IMR-90 (cell line): Measurements from ENCODE around the gene IL1RAP. TPM values are rescaled to one million over a fixed set of nuclear protein-coding genes. Genes with fewer than 3 reads are reported as not detected.

ENCODE experiments used
- ATAC-seq: fragments of 200-7000 bp; cut with Tn5 transposase; 2 replicates; pipeline ENCODE4 v1.9.1; 2020; ENCODE audit warnings: low read depth, mild to moderate bottlenecking, moderate library complexity
- BruUV-seq: library from RNA; stranded (reverse); fragments of 400-500 nt; replicated peaks from 2 replicates; lab custom pipeline; 2021; lab: Mats Ljungman, UMichigan
- CTCF ChIA-PET: fragments of 300-600 bp; formaldehyde crosslinking; extraction: SDS; loops from one replicate; lab custom pipeline; 2021; ENCODE audit warnings: antibody characterized with exemption; lab: Yijun Ruan, JAX
- POLR2A ChIA-PET: fragments of 300-600 bp; sonication (Branson Sonifier 250); formaldehyde crosslinking; loops from one replicate; lab custom pipeline; 2022; ENCODE audit warnings: antibody characterized with exemption; ENCODE audit not compliant: unreplicated experiment; lab: Charles Lee
- DNase-seq: peaks from one replicate; pipeline ENCODE4 v3.0.0; 2013
- H2AFZ ChIP-seq: replicated peaks from 2 replicates; pipeline ENCODE3; 2013; ENCODE audit warnings: low read length, mild to moderate bottlenecking; ENCODE audit not compliant: poor library complexity
- H2AK5ac ChIP-seq: 2 replicates; pipeline ENCODE4 v1.6.1; 2013; ENCODE audit warnings: low read depth, low read length, inconsistent platforms
- H2AK9ac ChIP-seq: replicated peaks from 2 replicates; pipeline ENCODE3; 2013; ENCODE audit warnings: mild to moderate bottlenecking, low read depth, low read length, moderate library complexity; ENCODE audit not compliant: poor library complexity
- H2BK120ac ChIP-seq: 2 replicates; pipeline ENCODE4 v1.6.1; 2013; ENCODE audit warnings: low read depth, low read length, inconsistent platforms
- H2BK15ac ChIP-seq: 3 replicates; pipeline ENCODE4 v1.6.1; 2013; ENCODE audit warnings: low read depth, low read length, inconsistent platforms
- H2BK20ac ChIP-seq: 2 replicates; pipeline ENCODE4 v1.6.1; 2013; ENCODE audit warnings: low read depth, mild to moderate bottlenecking, inconsistent platforms, low read length, moderate library complexity
- H2BK5ac ChIP-seq: 2 replicates; pipeline ENCODE4 v1.6.1; 2013; ENCODE audit warnings: mild to moderate bottlenecking, low read depth, low read length, inconsistent platforms; ENCODE audit not compliant: poor library complexity, severe bottlenecking
- H3K14ac ChIP-seq: replicated peaks from 2 replicates; pipeline ENCODE4 v1.6.1; 2013; ENCODE audit warnings: low read depth, low read length, inconsistent platforms
- H3K18ac ChIP-seq: 2 replicates; pipeline ENCODE4 v1.6.1; 2013; ENCODE audit warnings: low read depth, low read length, control low read depth
- H3K23ac ChIP-seq: 2 replicates; pipeline ENCODE4 v1.6.1; 2013; ENCODE audit warnings: low read depth, low read length, inconsistent platforms
- H3K27ac ChIP-seq: 2 replicates; pipeline ENCODE4 v1.5.1; 2013; ENCODE audit warnings: mild to moderate bottlenecking, control low read depth, low read length; ENCODE audit not compliant: insufficient read depth
- H3K27me3 ChIP-seq: 2 replicates; pipeline ENCODE4 v1.6.1; 2013; ENCODE audit warnings: low read length; ENCODE audit not compliant: control insufficient read depth, insufficient read depth
- H3K36me3 ChIP-seq: 2 replicates; pipeline ENCODE4 v1.6.1; 2013; ENCODE audit warnings: low read length, mixed read lengths; ENCODE audit not compliant: control insufficient read depth, insufficient read depth
- H3K4ac ChIP-seq: 2 replicates; pipeline ENCODE4 v1.6.1; 2013; ENCODE audit warnings: low read depth, low read length, inconsistent platforms
- H3K4me1 ChIP-seq: 2 replicates; pipeline ENCODE4 v1.6.1; 2013; ENCODE audit warnings: low read length, mixed read lengths; ENCODE audit not compliant: control insufficient read depth, insufficient read depth
- H3K4me2 ChIP-seq: 2 replicates; pipeline ENCODE4 v1.6.1; 2013; ENCODE audit warnings: low read depth, mild to moderate bottlenecking, control low read depth, low read length, moderate library complexity
- H3K4me3 ChIP-seq: 2 replicates; pipeline ENCODE4 v1.5.1; 2013; ENCODE audit warnings: low read depth, mild to moderate bottlenecking, control low read depth, low read length, moderate library complexity; ENCODE audit not compliant: insufficient read depth
- H3K56ac ChIP-seq: 2 replicates; pipeline ENCODE4 v1.6.1; 2013; ENCODE audit warnings: low read length, inconsistent platforms; ENCODE audit not compliant: insufficient read depth; ENCODE audit errors: extremely low read depth
- H3K79me1 ChIP-seq, 2 experiments: 2 replicates each; pipeline ENCODE4 v1.6.1; 2013; ENCODE audit warnings: low read length in 2 of 2, inconsistent platforms in 1 of 2, low read depth in 1 of 2
- H3K9ac ChIP-seq: 2 replicates; pipeline ENCODE4 v1.6.1; 2013; ENCODE audit warnings: low read depth, low read length, control low read depth
- H3K9me1 ChIP-seq: 2 replicates; pipeline ENCODE4 v1.6.1; 2013; ENCODE audit warnings: low read length, inconsistent platforms; ENCODE audit not compliant: insufficient read depth
- H3K9me3 ChIP-seq: 2 replicates; pipeline ENCODE4 v1.6.1; 2013; ENCODE audit warnings: low read length; ENCODE audit not compliant: control insufficient read depth, insufficient read depth
- H4K20me1 ChIP-seq: 2 replicates; pipeline ENCODE4 v1.6.1; 2013; ENCODE audit warnings: low read length, inconsistent platforms; ENCODE audit not compliant: insufficient read depth
- H4K5ac ChIP-seq: 2 replicates; pipeline ENCODE4 v1.6.1; 2013; ENCODE audit warnings: mild to moderate bottlenecking, low read depth, low read length, control low read depth
- H4K8ac ChIP-seq, 2 experiments: 2 replicates each; pipeline ENCODE4 v1.6.1; 2013; ENCODE audit warnings: low read depth in 2 of 2, low read length in 2 of 2, control low read depth in 1 of 2, inconsistent platforms in 1 of 2
- H4K91ac ChIP-seq: 2 replicates; pipeline ENCODE4 v1.6.1; 2013; ENCODE audit warnings: low read depth, low read length, inconsistent platforms; ENCODE audit not compliant: insufficient read depth
- BHLHE40 ChIP-seq: fragments of 150-350 bp; IDR thresholded peaks from 2 replicates; pipeline ENCODE4 v1.6.1; 2016; ENCODE audit warnings: mild to moderate bottlenecking, low read depth, low read length
- CEBPB ChIP-seq: IDR thresholded peaks from 2 replicates; pipeline ENCODE4 v1.6.1; 2012; ENCODE audit warnings: low read depth, low read length, improper control_type of control experiment
- CHD1 ChIP-seq: IDR thresholded peaks from 2 replicates; pipeline ENCODE4 v1.6.1; 2012; ENCODE audit warnings: low read depth, low read length, improper control_type of control experiment
- FOS ChIP-seq: fragments of 150-350 bp; IDR thresholded peaks from 2 replicates; pipeline ENCODE4 v1.6.1; 2016; ENCODE audit warnings: low read depth, low read length
- MAFK ChIP-seq: IDR thresholded peaks from 2 replicates; pipeline ENCODE4 v1.6.1; 2012; ENCODE audit warnings: low read depth, low read length, improper control_type of control experiment
- MAZ ChIP-seq: IDR thresholded peaks from 2 replicates; pipeline ENCODE4 v1.6.1; 2012; ENCODE audit warnings: low read depth, mild to moderate bottlenecking, low read length, improper control_type of control experiment, moderate library complexity, borderline replicate concordance
- MXI1 ChIP-seq: IDR thresholded peaks from 2 replicates; pipeline ENCODE4 v1.6.1; 2012; ENCODE audit warnings: low read depth, mild to moderate bottlenecking, low read length, moderate library complexity, borderline replicate concordance
- NFE2L2 ChIP-seq: fragments of 150-350 bp; IDR thresholded peaks from 2 replicates; pipeline ENCODE4 v1.6.1; 2016; ENCODE audit warnings: low read depth, mild to moderate bottlenecking, low read length
- POLR2A ChIP-seq: IDR thresholded peaks from 2 replicates; pipeline ENCODE4 v1.6.1; 2012; ENCODE audit warnings: mild to moderate bottlenecking, low read depth, low read length
- RAD21 ChIP-seq: IDR thresholded peaks from 2 replicates; pipeline ENCODE4 v1.6.1; 2012; ENCODE audit warnings: low read length, improper control_type of control experiment
- RCOR1 ChIP-seq: IDR thresholded peaks from 2 replicates; pipeline ENCODE4 v1.6.1; 2012; ENCODE audit warnings: mild to moderate bottlenecking, low read length, improper control_type of control experiment; ENCODE audit not compliant: insufficient replicate concordance
- RFX5 ChIP-seq: IDR thresholded peaks from 2 replicates; pipeline ENCODE4 v1.8.0; 2012; ENCODE audit warnings: low read depth, mild to moderate bottlenecking, low read length, moderate library complexity
- SMC3 ChIP-seq: fragments of 150-350 bp; IDR thresholded peaks from 2 replicates; pipeline ENCODE4 v1.6.1; 2016; ENCODE audit warnings: low read depth, mild to moderate bottlenecking, antibody characterized with exemption, low read length, moderate library complexity
- WGBS, 2 experiments: methylation state at CpG; one replicate each; pipeline versions ENCODE4 v1.1.5 to v1.1.7; 2013; ENCODE audit warnings: missing lambda C conversion rate in 2 of 2; ENCODE audit not compliant: insufficient read length in 1 of 2; ENCODE audit errors: extremely low coverage in 2 of 2; 5-methylcytosine and 5-hydroxymethylcytosine counted together
- dilution Hi-C: fragments of 300-500 bp; cut with HindIII; formaldehyde crosslinking; loops from one replicate; pipeline ENCODE4 v1.14.3; 2018; ENCODE audit warnings: low sequenced_read_pairs; ENCODE audit not compliant: unreplicated experiment
- in situ Hi-C: fragments of 300-500 bp; cut with MboI; formaldehyde crosslinking; loops from 3 replicates; pipeline ENCODE4 v1.14.3; 2019; ENCODE audit warnings: low sequenced_read_pairs, inconsistent platforms, mixed read lengths
- intact Hi-C: fragments of 100-400 bp; cut with micrococcal nuclease; formaldehyde crosslinking; loops from 2 replicates; pipeline ENCODE4 v1.10.0; 2022
- polyA plus RNA-seq, 3 experiments: library from polyadenylated mRNA; depleted of rRNA; stranded (reverse); fragments of >200 nt; gene quantifications; 2 replicates each; pipeline ENCODE4 v1.2.3, GENCODE V29; 2012; ENCODE audit warnings: low replicate concordance in 1 of 3
- total RNA-seq: library from RNA; depleted of rRNA; stranded (reverse); fragments of >200 nt; gene quantifications from 2 replicates; pipeline ENCODE4 v1.2.3, GENCODE V29; 2012
- TF ChIP-seq, protein P1 (sequence below): fragments of 150-350 bp; IDR thresholded peaks from 2 replicates; pipeline ENCODE4 v1.6.1; 2016; ENCODE audit warnings: low read depth, mild to moderate bottlenecking, low read length, moderate library complexity, borderline replicate concordance
- TF ChIP-seq, protein P2 (sequence below): conservative IDR thresholded peaks from 2 replicates; pipeline ENCODE4 v1.5.1; 2012; ENCODE audit warnings: mild to moderate bottlenecking, low read depth, low read length, improper control_type of control experiment

The IL1RAP gene
- total and polyA plus RNA-seq, 2 of the 4 experiments (the other 2 are of a cell fraction): 8.3 to 11.3 TPM

DNA sequence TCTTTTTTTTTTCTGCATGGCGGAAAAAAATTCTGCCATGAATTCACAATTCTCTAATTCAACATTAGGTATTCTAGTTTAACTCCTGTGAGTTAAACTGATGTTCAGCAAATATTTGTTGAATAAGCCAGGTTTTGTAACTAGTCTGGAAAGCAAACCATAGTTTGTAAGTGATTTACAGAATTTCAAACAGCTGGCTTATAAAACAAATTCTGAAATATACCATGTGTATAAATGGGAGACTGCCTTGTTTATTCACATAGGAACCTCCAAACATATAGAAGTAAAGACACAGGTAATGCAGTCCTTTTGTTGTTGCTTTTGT lies 101.1 kb downstream of the IL1RAP start (continued):
- no peak for TF ChIP-seq FOS
- no peak for TF ChIP-seq POLR2A
- TF ChIP-seq CEBPB: no peak
- TF ChIP-seq CHD1: no peak

- no peak overlapping the region for H4K8ac ChIP-seq
- ATAC-seq: no peak
- no peak overlapping the region for H3K9ac ChIP-seq
- no peaks in the 10 kb centered on the region for H4K20me1 ChIP-seq
- no peak overlapping the region for H3K27ac ChIP-seq
- WGBS, 2 experiments: no CpG with 5 or more reads among the region's 1 CpG
- H3K18ac ChIP-seq: no peak overlapping the region
- H3K56ac ChIP-seq: no peak overlapping the region
- H2AK9ac ChIP-seq: no peak overlapping the region
- H2BK5ac ChIP-seq: no peak overlapping the region
- in situ Hi-C loops: no loop called here
- H3K14ac ChIP-seq: no peak overlapping the region
- no TSS peak for BruUV-seq
- DNase-seq: no peak
- no peaks in the 10 kb centered on the region for H3K9me1 ChIP-seq
- no peak overlapping the region for H2AK5ac ChIP-seq
- no peak overlapping the region for H3K4me2 ChIP-seq
- no peak overlapping the region for H3K4ac ChIP-seq
- POLR2A ChIA-PET: no interaction called here
- no peak overlapping the region for H4K91ac ChIP-seq
- no peak overlapping the region for H2BK120ac ChIP-seq
- H3K79me1 ChIP-seq: no peaks in the 10 kb centered on the region
- CTCF ChIA-PET: no interaction called here
- H3K27me3 ChIP-seq: no peaks in the 10 kb centered on the region
- no peak overlapping the region for H4K5ac ChIP-seq
- no peak overlapping the region for H2BK15ac ChIP-seq
- no peak overlapping the region for H3K23ac ChIP-seq
- H3K4me3 ChIP-seq: no peak overlapping the region
- peaks cover 4% of the 10 kb centered on the region; the same call in 1 of the 2 replicates for H3K4me1 ChIP-seq
- no peak overlapping the region for H2AFZ ChIP-seq
- no peaks in the 10 kb centered on the region for H3K36me3 ChIP-seq
- no peak overlapping the region for H2BK20ac ChIP-seq
- H3K9me3 ChIP-seq: no peaks in the 10 kb centered on the region
- dilution Hi-C loops: no loop called here
- intact Hi-C loops: no loop called here
- TF ChIP-seq RAD21 (no peak), BHLHE40 (no peak), MXI1 (no peak), POLR2A (no peak), RCOR1 (no peak), NFE2L2 (no peak), SMC3 (no peak), RFX5 (no peak), MAZ (no peak), MAFK (no peak), CEBPB (no peak), CHD1 (no peak), FOS (no peak)
- TF ChIP-seq, protein P1, sequence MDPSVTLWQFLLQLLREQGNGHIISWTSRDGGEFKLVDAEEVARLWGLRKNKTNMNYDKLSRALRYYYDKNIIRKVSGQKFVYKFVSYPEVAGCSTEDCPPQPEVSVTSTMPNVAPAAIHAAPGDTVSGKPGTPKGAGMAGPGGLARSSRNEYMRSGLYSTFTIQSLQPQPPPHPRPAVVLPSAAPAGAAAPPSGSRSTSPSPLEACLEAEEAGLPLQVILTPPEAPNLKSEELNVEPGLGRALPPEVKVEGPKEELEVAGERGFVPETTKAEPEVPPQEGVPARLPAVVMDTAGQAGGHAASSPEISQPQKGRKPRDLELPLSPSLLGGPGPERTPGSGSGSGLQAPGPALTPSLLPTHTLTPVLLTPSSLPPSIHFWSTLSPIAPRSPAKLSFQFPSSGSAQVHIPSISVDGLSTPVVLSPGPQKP: no peak
- TF ChIP-seq, protein P2, sequence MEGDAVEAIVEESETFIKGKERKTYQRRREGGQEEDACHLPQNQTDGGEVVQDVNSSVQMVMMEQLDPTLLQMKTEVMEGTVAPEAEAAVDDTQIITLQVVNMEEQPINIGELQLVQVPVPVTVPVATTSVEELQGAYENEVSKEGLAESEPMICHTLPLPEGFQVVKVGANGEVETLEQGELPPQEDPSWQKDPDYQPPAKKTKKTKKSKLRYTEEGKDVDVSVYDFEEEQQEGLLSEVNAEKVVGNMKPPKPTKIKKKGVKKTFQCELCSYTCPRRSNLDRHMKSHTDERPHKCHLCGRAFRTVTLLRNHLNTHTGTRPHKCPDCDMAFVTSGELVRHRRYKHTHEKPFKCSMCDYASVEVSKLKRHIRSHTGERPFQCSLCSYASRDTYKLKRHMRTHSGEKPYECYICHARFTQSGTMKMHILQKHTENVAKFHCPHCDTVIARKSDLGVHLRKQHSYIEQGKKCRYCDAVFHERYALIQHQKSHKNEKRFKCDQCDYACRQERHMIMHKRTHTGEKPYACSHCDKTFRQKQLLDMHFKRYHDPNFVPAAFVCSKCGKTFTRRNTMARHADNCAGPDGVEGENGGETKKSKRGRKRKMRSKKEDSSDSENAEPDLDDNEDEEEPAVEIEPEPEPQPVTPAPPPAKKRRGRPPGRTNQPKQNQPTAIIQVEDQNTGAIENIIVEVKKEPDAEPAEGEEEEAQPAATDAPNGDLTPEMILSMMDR: no peak
These were observed 101.7 kb downstream of the IL1RAP start for GRCh38 chr3:190615607-190616006.
